ENCODE results near the gene CPAMD8. TPM values are rescaled to one million over a fixed set of nuclear protein-coding genes. Genes with fewer than 3 reads are reported as not detected.

Gene CPAMD8
- total and polyA plus RNA-seq, 2 donors (not counting 3 experiments of a cell fraction or from before 2014, with no cell fraction given), result 2.2 to 3.9 TPM

DNA sequence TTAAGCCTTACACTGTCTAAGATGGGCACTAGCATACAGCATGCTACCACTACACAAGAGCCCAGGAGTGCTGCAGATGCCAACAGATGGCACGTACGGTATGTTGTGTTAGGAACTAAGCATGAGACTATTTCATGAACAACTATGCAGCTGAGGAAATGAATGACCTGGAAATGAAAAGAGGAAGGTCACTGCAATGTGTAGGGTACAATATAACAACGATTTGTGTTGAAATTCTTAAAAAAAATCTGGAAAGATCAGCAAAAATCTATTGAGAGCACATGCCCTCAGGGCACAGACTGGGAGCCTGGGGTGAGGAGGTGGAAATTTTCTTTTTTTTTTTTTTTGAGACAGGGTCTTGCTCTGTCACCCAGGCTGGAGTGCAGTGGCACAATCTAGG is 34.2 kb upstream of the CPAMD8 start:
- no peak for FAIRE-seq
- BruUV-seq (replicated peaks), result no TSS peak
- Histone ChIP-seq H3K4me1 (ENCODE audit: control insufficient read depth, extremely low read depth, insufficient read depth, low read length) (no peaks in the 10 kb centered on the region), H3K4me3 (replicated peaks in 1 of 3; ENCODE audit: insufficient read depth in 1 of 3, low read depth in 1 of 3, low read length in 3 of 3) (no peak overlapping the region), H4K20me1 (replicated peaks; ENCODE audit: control insufficient read depth, extremely low read depth, insufficient read depth, low read length) (no peaks in the 10 kb centered on the region), H3K27ac (ENCODE audit: insufficient read depth, low read depth, low read length) (no peak overlapping the region), H3K36me3 (ENCODE audit: control insufficient read depth in 2 of 2, extremely low read depth in 1 of 2, insufficient read depth in 2 of 2, low read length in 2 of 2) (peaks cover 4 to 6% of the 10 kb centered on the region in 2 experiments), H3K9me3 (replicated peaks; ENCODE audit: control insufficient read depth, insufficient read depth, low read length) (no peaks in the 10 kb centered on the region), H2AFZ (ENCODE audit: low read depth, low read length) (no peak overlapping the region), H3K79me2 (ENCODE audit: control insufficient read depth, insufficient read depth, low read length) (peaks cover 24% of the 10 kb centered on the region), H3K27me3 (ENCODE audit: control insufficient read depth in 2 of 2, insufficient read depth in 2 of 2, low read length in 2 of 2) (no peaks in the 10 kb centered on the region), H3K4me2 (ENCODE audit: insufficient read depth, low read length) (no peak overlapping the region), H3K9ac (replicated peaks; ENCODE audit: extremely low read depth, insufficient read depth, low read length) (no peak overlapping the region), H3K9me1 (replicated peaks; ENCODE audit: control insufficient read depth, extremely low read depth, insufficient read depth, low read length) (no peaks in the 10 kb centered on the region)
- intact Hi-C loops (cut with micrococcal nuclease), result no loop called here
- DNase-seq (ENCODE audit: low read depth, low spot score), result no peak
- POLR2A ChIA-PET, result interaction anchor here (0.6 kb wide), 1 partner anchor 225 kb away, joined by 9 read pairs; no protein-coding TSS in a partner anchor
- CTCF ChIA-PET, result no interaction called here
- dilution Hi-C loops (cut with MboI; ENCODE audit: extremely low pct_ligation_motif_present, low sequenced_read_pairs), result no loop called here
- no peak for TF ChIP-seq JUN (IDR thresholded peaks at IDR 0.05; ENCODE audit: borderline replicate concordance, insufficient read depth, insufficient read length, low read depth)
- no peak for TF ChIP-seq POLR2AphosphoS5 (IDR thresholded peaks at IDR 0.05; ENCODE audit: insufficient read depth, low read depth, low read length)
- no peak for TF ChIP-seq FOS (IDR thresholded peaks at IDR 0.05; ENCODE audit: borderline replicate concordance, insufficient read depth, low read length)
- TF ChIP-seq, protein P1, sequence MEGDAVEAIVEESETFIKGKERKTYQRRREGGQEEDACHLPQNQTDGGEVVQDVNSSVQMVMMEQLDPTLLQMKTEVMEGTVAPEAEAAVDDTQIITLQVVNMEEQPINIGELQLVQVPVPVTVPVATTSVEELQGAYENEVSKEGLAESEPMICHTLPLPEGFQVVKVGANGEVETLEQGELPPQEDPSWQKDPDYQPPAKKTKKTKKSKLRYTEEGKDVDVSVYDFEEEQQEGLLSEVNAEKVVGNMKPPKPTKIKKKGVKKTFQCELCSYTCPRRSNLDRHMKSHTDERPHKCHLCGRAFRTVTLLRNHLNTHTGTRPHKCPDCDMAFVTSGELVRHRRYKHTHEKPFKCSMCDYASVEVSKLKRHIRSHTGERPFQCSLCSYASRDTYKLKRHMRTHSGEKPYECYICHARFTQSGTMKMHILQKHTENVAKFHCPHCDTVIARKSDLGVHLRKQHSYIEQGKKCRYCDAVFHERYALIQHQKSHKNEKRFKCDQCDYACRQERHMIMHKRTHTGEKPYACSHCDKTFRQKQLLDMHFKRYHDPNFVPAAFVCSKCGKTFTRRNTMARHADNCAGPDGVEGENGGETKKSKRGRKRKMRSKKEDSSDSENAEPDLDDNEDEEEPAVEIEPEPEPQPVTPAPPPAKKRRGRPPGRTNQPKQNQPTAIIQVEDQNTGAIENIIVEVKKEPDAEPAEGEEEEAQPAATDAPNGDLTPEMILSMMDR (IDR thresholded peaks at IDR 0.05; ENCODE audit: extremely low read depth in 1 of 2, insufficient read depth in 1 of 2, low read depth in 1 of 2, low read length in 2 of 2), result no peak
- no peak for TF ChIP-seq GATA2 (IDR thresholded peaks at IDR 0.05; ENCODE audit: insufficient read depth, insufficient read length, low read depth, low read length)
- TF ChIP-seq EZH2 (IDR thresholded peaks at IDR 0.05; ENCODE audit: borderline replicate concordance, low read depth, low read length, severe bottlenecking), result no peak
- TF ChIP-seq MYC (IDR thresholded peaks at IDR 0.05; ENCODE audit: low read depth, low read length), result no peak
- no peak for TF ChIP-seq POLR2A (IDR thresholded peaks at IDR 0.05; ENCODE audit: low read depth, low read length)
- TF ChIP-seq, protein P2, sequence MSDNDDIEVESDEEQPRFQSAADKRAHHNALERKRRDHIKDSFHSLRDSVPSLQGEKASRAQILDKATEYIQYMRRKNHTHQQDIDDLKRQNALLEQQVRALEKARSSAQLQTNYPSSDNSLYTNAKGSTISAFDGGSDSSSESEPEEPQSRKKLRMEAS (IDR thresholded peaks at IDR 0.05; ENCODE audit: insufficient read depth, insufficient read length), result no peak

Data from endothelial cell of umbilical vein (primary cell).